Subcutaneous adipose tissue (tissue), 4 donors: ENCODE data around the gene THSD4. TPM values are rescaled to one million over a fixed set of nuclear protein-coding genes. Genes with fewer than 3 reads are reported as not detected.

ENCODE experiments used
- CTCF ChIP-seq: fragments of 450-650 bp; IDR thresholded peaks from one replicate; pipeline ENCODE4 v1.5.1; 2016; ENCODE audit warnings: low read depth, mild to moderate bottlenecking, control low read depth, antibody characterized with exemption, moderate library complexity
- total RNA-seq, 4 donors: library from RNA; depleted of rRNA; stranded (reverse); fragments of >200 nt; gene quantifications; one replicate each; pipeline ENCODE4 v1.1.0, GENCODE V29; 2016

The THSD4 gene
- total RNA-seq, 4 donors from 2014 or later, result 0.17 to 0.94 (median 0.63) TPM

- TF ChIP-seq CTCF, result no peak
Observed at GRCh38 chr15:71230303-71230702, 115.0 kb downstream of the THSD4 start.

GRCh38 chr15:71231758-71232157, 116.5 kb downstream of the THSD4 start:
- TF ChIP-seq CTCF, result no peak

GRCh38 chr15:71232411-71232810, 117.1 kb downstream of the THSD4 start:
- no peak for TF ChIP-seq CTCF

GRCh38 chr15:71237456-71238188, 122.4 kb downstream of the THSD4 start:
- no peak for TF ChIP-seq CTCF

GRCh38 chr15:71238926-71239325, 123.7 kb downstream of the THSD4 start:
- no peak for TF ChIP-seq CTCF

GRCh38 chr15:71239592-71240364, 124.5 kb downstream of the THSD4 start:
- TF ChIP-seq CTCF, result no peak

- TF ChIP-seq CTCF, result no peak
Observed at GRCh38 chr15:71242292-71242691, 127.0 kb downstream of the THSD4 start.
